Hepatocyte (in vitro differentiated cells): Measurements from ENCODE around the gene ZNF354C.

ENCODE experiments used
- EZH2 ChIP-seq: fragments of 200-600 bp; sonication (generic); IDR thresholded peaks from 2 replicates; pipeline ENCODE4 v1.6.1; 2016; ENCODE audit warnings: antibody characterized with exemption, mild to moderate bottlenecking, borderline replicate concordance
- EZH2phosphoT487 ChIP-seq: fragments of 200-600 bp; sonication (generic); IDR thresholded peaks from one replicate; pipeline ENCODE4 v1.6.1; 2018; ENCODE audit warnings: antibody characterized with exemption, mild to moderate bottlenecking, low read depth, moderate library complexity; ENCODE audit not compliant: unreplicated experiment, severe bottlenecking
- TF ChIP-seq, protein P1 (sequence below): fragments of 200-600 bp; sonication (generic); IDR thresholded peaks from 2 replicates; pipeline ENCODE4 v1.5.1; 2016; ENCODE audit warnings: antibody characterized with exemption, mild to moderate bottlenecking; ENCODE audit not compliant: poor library complexity

DNA sequence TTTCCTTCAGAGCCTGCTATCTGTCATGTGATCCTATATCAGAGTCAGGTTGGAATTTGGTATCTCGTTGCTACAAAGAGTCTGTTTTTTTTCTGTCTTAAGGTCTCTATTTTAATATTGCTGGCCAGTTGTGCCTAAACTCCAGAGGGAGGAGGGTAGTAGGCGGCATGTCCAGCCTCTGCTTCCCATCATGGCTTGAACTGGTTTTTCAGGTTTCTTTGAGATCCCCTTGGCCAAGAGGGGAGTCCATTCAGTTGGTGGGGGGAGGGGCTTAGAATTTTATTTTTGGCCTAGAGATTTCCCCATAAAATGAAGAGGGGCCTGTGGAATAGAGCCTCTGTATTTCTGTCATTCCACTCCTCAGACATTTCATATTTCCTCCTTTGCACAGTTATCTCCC is 15.4 kb upstream of the ZNF354C start:
- TF ChIP-seq, protein P1, sequence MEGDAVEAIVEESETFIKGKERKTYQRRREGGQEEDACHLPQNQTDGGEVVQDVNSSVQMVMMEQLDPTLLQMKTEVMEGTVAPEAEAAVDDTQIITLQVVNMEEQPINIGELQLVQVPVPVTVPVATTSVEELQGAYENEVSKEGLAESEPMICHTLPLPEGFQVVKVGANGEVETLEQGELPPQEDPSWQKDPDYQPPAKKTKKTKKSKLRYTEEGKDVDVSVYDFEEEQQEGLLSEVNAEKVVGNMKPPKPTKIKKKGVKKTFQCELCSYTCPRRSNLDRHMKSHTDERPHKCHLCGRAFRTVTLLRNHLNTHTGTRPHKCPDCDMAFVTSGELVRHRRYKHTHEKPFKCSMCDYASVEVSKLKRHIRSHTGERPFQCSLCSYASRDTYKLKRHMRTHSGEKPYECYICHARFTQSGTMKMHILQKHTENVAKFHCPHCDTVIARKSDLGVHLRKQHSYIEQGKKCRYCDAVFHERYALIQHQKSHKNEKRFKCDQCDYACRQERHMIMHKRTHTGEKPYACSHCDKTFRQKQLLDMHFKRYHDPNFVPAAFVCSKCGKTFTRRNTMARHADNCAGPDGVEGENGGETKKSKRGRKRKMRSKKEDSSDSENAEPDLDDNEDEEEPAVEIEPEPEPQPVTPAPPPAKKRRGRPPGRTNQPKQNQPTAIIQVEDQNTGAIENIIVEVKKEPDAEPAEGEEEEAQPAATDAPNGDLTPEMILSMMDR = no peak
- TF ChIP-seq EZH2phosphoT487 = no peak
- TF ChIP-seq EZH2 = no peak
